HG03378 (cell line): ENCODE measurements around the gene PRPH.

Source experiments
- ATAC-seq: cut with Tn5 transposase; IDR thresholded peaks from one replicate; pipeline ENCODE4 v1.9.1; 2021; ENCODE audit warnings: mild to moderate bottlenecking, moderate library complexity; ENCODE audit not compliant: unreplicated experiment

PRPH gene

DNA sequence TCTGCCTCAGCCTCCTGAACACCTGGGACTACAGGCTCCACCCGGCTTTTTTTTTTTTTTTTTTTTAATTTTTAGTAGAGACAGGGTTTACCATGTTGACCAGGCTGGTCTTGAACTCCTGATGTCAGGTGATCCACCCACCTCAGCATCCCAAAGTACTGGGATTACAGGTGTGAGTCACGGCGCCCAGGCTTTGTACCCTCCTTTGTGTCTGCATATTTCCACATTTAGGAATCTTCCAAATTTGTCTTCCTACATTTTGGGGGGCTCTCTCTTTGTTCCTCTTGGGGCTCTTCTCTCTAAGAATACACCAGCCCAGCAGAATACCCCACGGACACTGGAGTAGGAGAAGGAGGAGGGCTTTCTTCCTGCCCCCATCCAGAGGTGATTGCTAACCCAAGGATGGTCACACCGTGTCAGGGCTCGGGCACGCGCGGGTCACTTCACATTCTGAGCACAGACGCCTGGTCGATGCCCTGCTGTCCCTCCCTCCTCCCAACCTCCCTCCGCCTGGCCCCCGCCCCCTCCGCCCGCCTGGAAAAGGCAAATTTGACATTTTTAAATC is 49.6 kb downstream of the PRPH start:
- ATAC-seq, result no peak

DNA sequence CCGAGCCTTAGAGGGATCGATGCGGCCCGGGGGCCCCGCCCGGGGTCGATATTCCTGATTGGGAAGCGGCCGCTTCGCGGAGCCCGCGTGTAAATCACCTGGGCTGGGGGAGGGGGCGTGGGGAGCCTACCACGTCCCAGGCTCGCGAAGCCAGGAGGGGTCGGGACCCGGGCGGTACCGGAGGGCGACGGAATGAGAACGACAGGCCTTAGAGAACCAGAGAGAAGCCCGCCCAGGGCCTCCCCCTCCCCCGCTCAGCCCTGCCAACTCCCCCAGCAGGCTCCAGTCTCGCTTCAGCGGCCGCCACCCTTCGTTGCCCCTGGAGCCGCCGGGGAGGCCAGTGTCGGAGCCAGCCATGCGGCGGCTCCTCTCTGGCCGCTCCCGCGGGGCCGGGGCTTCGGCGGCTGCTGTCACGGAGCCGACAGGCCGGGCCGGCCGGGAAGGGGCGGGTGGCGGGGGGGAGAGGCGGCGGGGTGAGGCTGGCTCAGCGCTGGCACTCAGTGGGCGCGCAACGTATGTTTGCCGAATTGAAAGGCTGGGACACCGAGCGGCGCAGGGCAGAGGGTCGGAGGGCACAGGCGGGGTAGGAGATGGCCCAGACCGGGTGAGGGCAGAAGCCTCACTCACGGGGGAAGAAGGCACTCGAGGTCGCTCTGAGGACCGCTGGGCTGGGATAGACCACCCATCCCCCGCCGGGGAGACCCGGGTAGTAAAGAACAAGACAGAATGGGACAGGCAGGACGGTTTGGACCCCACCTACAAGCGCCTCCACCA is 50.3 kb downstream of the PRPH start:
- ATAC-seq, result no peak

DNA sequence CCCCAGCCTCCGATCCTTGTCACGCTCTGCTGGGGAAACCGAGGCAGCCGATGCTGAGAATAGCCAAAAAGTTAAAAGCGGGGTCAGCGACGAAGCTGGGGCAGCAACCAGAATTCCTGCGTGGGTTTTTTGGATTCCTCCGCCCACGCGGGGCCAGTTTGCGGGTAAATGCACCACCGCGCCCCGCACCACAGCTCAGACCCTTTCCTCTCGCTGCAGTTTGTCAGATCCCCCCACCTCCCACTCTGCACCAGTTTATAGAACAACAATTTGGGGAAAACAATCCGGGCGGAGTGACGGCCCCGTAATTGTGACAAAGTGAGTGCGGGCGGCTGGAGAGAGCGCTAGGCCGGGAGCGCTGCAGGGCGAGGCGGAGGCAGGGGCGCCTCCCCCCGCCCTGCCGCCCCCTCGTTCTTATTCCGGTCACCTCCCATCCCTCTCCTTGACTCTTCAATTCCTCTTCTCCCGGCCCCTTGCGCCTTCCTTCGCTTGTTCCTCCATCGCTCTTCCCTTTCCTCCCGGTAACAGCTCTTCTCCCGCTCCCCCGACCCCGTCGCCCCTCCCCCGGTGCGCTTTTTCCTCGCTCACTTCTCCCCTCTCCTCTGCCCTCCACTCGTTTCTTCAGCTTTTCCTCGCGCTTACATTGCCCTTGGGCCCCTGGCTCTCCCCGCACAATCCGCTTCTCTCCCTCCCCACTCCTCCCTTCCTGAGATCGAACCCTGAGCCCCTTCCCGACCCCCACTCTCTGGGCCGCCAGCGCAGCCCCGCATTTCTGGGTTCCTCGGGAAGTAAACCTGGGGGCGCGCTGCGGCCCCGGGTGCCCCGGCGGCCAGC is 51.1 kb downstream of the PRPH start:
- no peak for ATAC-seq

DNA sequence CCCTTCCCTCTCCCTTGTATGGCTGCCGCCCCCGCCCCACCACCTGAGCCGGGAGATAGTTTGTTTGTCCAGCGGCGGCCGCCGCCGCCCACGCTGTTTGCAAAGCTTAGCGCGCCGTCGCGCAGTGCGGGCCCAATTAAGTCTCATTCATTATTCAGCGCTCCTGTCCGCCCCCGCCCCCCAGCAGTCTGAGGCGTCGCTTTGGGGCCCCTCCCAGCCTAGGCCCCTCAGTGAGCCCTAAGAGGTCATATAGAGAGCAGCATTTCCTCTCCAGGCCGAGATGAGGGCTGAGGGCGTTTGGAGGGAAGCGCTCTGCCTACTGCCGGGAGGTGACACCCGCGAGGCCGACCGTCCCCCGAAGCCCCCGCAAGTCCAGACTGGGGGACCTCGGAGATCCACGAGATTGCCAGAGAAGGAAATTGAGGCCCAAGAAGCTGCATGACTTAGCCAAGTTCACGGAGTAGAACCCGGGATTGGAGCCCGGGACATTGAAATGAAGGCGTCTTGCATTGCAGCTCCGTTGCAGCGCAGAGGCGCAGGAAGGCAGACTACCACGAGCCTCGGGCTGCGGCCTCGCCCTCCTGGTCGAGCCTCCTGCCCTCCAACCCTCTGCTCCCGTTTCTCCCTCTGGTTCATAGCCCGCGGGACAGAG is 51.8 kb downstream of the PRPH start, which contains the start of gene DNAJC22:
Gene DNAJC22 (plus strand): TSS at position 230 of the 652 bp plus-strand sequence. CDS start 1,985 bp downstream, outside the sequence.
- ATAC-seq, result no peak

DNA sequence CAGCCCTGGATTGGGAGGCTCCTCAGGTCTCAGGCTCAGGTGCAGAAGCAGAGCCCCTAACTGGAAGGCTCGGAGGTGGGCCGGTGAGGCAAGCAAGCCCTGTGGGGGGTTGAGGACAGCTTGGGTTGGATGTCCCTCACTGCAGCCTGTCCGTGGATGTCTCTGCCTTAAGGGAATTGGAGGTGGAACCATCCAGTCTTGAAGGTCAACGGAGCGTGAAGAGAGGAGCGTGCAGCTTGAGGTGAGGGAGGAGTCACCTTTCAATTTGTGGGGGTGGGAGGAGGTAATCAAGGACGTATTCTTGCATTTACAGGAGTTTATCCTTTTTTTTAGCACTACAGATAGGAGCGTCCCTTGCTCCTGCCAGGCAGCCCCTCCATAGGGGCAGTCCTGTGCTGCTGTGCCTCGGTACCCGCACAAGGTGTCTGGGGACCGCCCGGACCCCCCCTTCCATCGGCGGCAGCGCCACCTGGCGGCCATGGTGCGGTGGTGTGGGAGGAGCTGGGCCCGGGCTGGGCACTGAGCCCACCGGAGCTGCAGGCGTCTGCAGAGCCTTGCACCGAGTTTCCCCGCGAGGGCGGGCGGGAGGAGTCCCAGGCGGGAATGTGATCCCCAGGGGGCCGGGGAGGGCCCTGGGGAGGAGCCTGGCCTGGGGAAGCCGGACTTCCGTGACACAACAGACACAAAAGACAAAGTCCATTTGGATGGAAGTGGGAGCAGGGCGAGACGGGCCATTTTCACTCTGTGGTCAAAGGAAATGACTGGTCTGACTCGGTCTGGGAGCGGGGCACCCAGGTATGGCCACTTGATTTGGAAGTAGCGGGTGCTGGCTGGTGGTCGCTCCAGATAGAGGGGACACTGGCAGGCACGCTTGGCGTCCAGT is 52.6 kb downstream of the PRPH start:
- ATAC-seq, result no peak
